Loucy (cell line): ENCODE results near the gene CASZ1.

Experiments used
- H2AFZ ChIP-seq: fragments of 200-600 bp; sonication (generic); 2 replicates; pipeline ENCODE4 v1.6.0; 2016; ENCODE audit warnings: antibody characterized with exemption, mild to moderate bottlenecking, low read length, moderate library complexity
- H3F3A ChIP-seq: fragments of 200-600 bp; 2 replicates; pipeline ENCODE4 v1.6.0; 2016; ENCODE audit warnings: antibody characterized with exemption, low read depth, mild to moderate bottlenecking
- H3K27me3 ChIP-seq: fragments of 200-600 bp; sonication (generic); 2 replicates; pipeline ENCODE4 v1.6.1; 2014; ENCODE audit warnings: low read length, mild to moderate bottlenecking; ENCODE audit not compliant: insufficient read depth, poor library complexity, severe bottlenecking
- H3K36me3 ChIP-seq: fragments of 200-600 bp; sonication (generic); 2 replicates; pipeline ENCODE4 v1.6.1; 2016; ENCODE audit warnings: low read length; ENCODE audit not compliant: insufficient read depth
- H3K4me1 ChIP-seq: fragments of 200-600 bp; sonication (generic); 2 replicates; pipeline ENCODE4 v1.5.1; 2014; ENCODE audit warnings: low read length, mild to moderate bottlenecking; ENCODE audit not compliant: insufficient read depth, poor library complexity, severe bottlenecking
- H3K4me2 ChIP-seq: fragments of 200-600 bp; sonication (generic); 2 replicates; pipeline ENCODE4 v1.6.0; 2014; ENCODE audit warnings: antibody characterized with exemption, low read length, low read depth, mild to moderate bottlenecking; ENCODE audit not compliant: poor library complexity, severe bottlenecking
- H3K4me3 ChIP-seq: fragments of 200-600 bp; sonication (generic); 2 replicates; pipeline ENCODE4 v1.5.1; 2014; ENCODE audit warnings: low read length, mild to moderate bottlenecking, mixed read lengths; ENCODE audit not compliant: poor library complexity, severe bottlenecking
- H3K79me2 ChIP-seq: fragments of 200-600 bp; sonication (generic); 2 replicates; pipeline ENCODE4 v1.6.1; 2014; ENCODE audit warnings: low read length; ENCODE audit not compliant: insufficient read depth
- H3K9ac ChIP-seq: fragments of 200-600 bp; sonication (generic); 2 replicates; pipeline ENCODE4 v1.6.0; 2014; ENCODE audit warnings: mild to moderate bottlenecking, low read depth, low read length, moderate library complexity; ENCODE audit not compliant: poor library complexity, severe bottlenecking
- H3K9me2 ChIP-seq: fragments of 200-600 bp; sonication (generic); replicated peaks from 2 replicates; pipeline ENCODE4 v1.6.1; 2016; ENCODE audit warnings: low read depth, low read length, mixed read lengths
- H3K9me3 ChIP-seq: fragments of 200-600 bp; sonication (generic); 2 replicates; pipeline ENCODE4 v1.6.1; 2014; ENCODE audit warnings: mild to moderate bottlenecking, antibody characterized with exemption, low read length, low read depth; ENCODE audit not compliant: insufficient read depth
- H4K20me1 ChIP-seq: fragments of 200-600 bp; sonication (generic); 2 replicates; pipeline ENCODE4 v1.6.0; 2014; ENCODE audit warnings: antibody characterized with exemption, low read length, mild to moderate bottlenecking; ENCODE audit not compliant: insufficient read depth, poor library complexity, severe bottlenecking
- CTCF ChIP-seq: fragments of 200-600 bp; sonication (generic); conservative IDR thresholded peaks from 2 replicates; pipeline ENCODE4 v1.5.1; 2014; ENCODE audit warnings: mild to moderate bottlenecking, antibody characterized with exemption, low read length
- EZH2phosphoT487 ChIP-seq: fragments of 200-600 bp; IDR thresholded peaks from 2 replicates; pipeline ENCODE4 v1.6.1; 2018; ENCODE audit warnings: antibody characterized with exemption, mild to moderate bottlenecking, moderate library complexity, borderline replicate concordance

The CASZ1 gene

GRCh38 chr1:10781137-10781536 lies 15.3 kb downstream of the CASZ1 start:
- Histone ChIP-seq H3K36me3 (no peaks in the 10 kb centered on the region), H3K4me3 (no peak overlapping the region), H4K20me1 (no peaks in the 10 kb centered on the region), H3F3A (no peaks in the 10 kb centered on the region), H3K79me2 (no peaks in the 10 kb centered on the region), H3K9me3 (no peaks in the 10 kb centered on the region), H3K4me2 (no peak overlapping the region), H3K9ac (no peak overlapping the region), H2AFZ (no peak overlapping the region), H3K27me3 (no peaks in the 10 kb centered on the region), H3K9me2 (no peaks in the 10 kb centered on the region), H3K4me1 (no peaks in the 10 kb centered on the region)
- TF ChIP-seq EZH2phosphoT487: no peak
- no peak for TF ChIP-seq CTCF

GRCh38 chr1:10779841-10780240 lies 16.6 kb downstream of the CASZ1 start:
- Histone ChIP-seq H3K4me2 (no peak overlapping the region), H3K27me3 (no peaks in the 10 kb centered on the region), H3K79me2 (no peaks in the 10 kb centered on the region), H3K9me3 (no peaks in the 10 kb centered on the region), H3K9me2 (no peaks in the 10 kb centered on the region), H4K20me1 (no peaks in the 10 kb centered on the region), H3K36me3 (no peaks in the 10 kb centered on the region), H3K4me3 (no peak overlapping the region), H3K9ac (no peak overlapping the region), H2AFZ (no peak overlapping the region), H3F3A (no peaks in the 10 kb centered on the region), H3K4me1 (no peaks in the 10 kb centered on the region)
- no peak for TF ChIP-seq CTCF
- TF ChIP-seq EZH2phosphoT487: no peak

- Histone ChIP-seq H3K27me3 (no peaks in the 10 kb centered on the region), H4K20me1 (no peaks in the 10 kb centered on the region), H3K4me2 (no peak overlapping the region), H3F3A (no peaks in the 10 kb centered on the region), H3K9me2 (no peaks in the 10 kb centered on the region), H3K79me2 (no peaks in the 10 kb centered on the region), H3K4me3 (no peak overlapping the region), H3K9me3 (no peaks in the 10 kb centered on the region), H3K4me1 (no peaks in the 10 kb centered on the region), H3K36me3 (no peaks in the 10 kb centered on the region), H3K9ac (no peak overlapping the region), H2AFZ (no peak overlapping the region)
- no peak for TF ChIP-seq CTCF
- TF ChIP-seq EZH2phosphoT487: no peak
Measured at GRCh38 chr1:10779201-10779600, 17.2 kb downstream of the CASZ1 start.
